Fibroblast of lung (primary cell): ENCODE results near the gene UMAD1. TPM values are rescaled to one million over a fixed set of nuclear protein-coding genes. Genes with fewer than 3 reads are reported as not detected.

Experiments used
- DNase-seq, 2 donors: peaks; one replicate each; pipeline versions ENCODE4 v3.0.0 to v3.0.0-alpha.2; 2010; ENCODE audit warnings: low read depth in 2 of 2
- H2AFZ ChIP-seq: 2 replicates; pipeline ENCODE4 v1.5.1; 2012; ENCODE audit warnings: low read length, control low read depth, inconsistent platforms
- H3K27ac ChIP-seq: 2 replicates; pipeline ENCODE4 v1.5.1; 2011; ENCODE audit warnings: low read length, control low read depth; ENCODE audit not compliant: insufficient read depth
- H3K27me3 ChIP-seq: 2 replicates; pipeline ENCODE4 v1.5.1; 2011; ENCODE audit warnings: mild to moderate bottlenecking, low read length; ENCODE audit not compliant: control insufficient read depth, insufficient read depth
- H3K36me3 ChIP-seq: 2 replicates; pipeline ENCODE4 v1.5.1; 2011; ENCODE audit warnings: low read length; ENCODE audit not compliant: control insufficient read depth, insufficient read depth
- H3K4me1 ChIP-seq: 2 replicates; pipeline ENCODE4 v1.5.1; 2011; ENCODE audit warnings: low read length; ENCODE audit not compliant: control insufficient read depth, insufficient read depth; ENCODE audit errors: extremely low read depth
- H3K4me2 ChIP-seq: 2 replicates; pipeline ENCODE4 v1.5.1; 2011; ENCODE audit warnings: low read length, control low read depth; ENCODE audit not compliant: insufficient read depth; ENCODE audit errors: extremely low read depth
- H3K4me3 ChIP-seq, 4 experiments: fragments of 200-600 bp in 1 of 4; sonication (generic) in 1 of 4; replicated peaks in 1 of 4; 2 replicates each; pipeline ENCODE4 v1.5.1; 2011 to 2016; ENCODE audit warnings: low read length in 4 of 4, low read depth in 3 of 4, mild to moderate bottlenecking in 3 of 4, control low read depth in 2 of 4, inconsistent platforms in 1 of 4, mixed read lengths in 1 of 4; ENCODE audit not compliant: insufficient read depth in 1 of 4; ENCODE audit errors: control extremely low read depth in 1 of 4
- H3K79me2 ChIP-seq: 2 replicates; pipeline ENCODE4 v1.5.1; 2012; ENCODE audit warnings: mild to moderate bottlenecking, low read length, inconsistent platforms; ENCODE audit not compliant: control insufficient read depth, insufficient read depth
- H3K9ac ChIP-seq: 2 replicates; pipeline ENCODE4 v1.5.1; 2011; ENCODE audit warnings: mild to moderate bottlenecking, low read length, control low read depth; ENCODE audit not compliant: insufficient read depth
- H3K9me3 ChIP-seq: 2 replicates; pipeline ENCODE4 v1.5.1; 2012; ENCODE audit warnings: low read depth, low read length; ENCODE audit not compliant: control insufficient read depth, insufficient read depth
- H4K20me1 ChIP-seq: 2 replicates; pipeline ENCODE4 v1.5.1; 2011; ENCODE audit warnings: low read length; ENCODE audit not compliant: control insufficient read depth, insufficient read depth; ENCODE audit errors: extremely low read depth
- EZH2 ChIP-seq: IDR thresholded peaks from 2 replicates; pipeline ENCODE4 v1.5.1; 2012; ENCODE audit warnings: low read length, control low read depth, mild to moderate bottlenecking; ENCODE audit errors: missing control alignments
- polyA plus RNA-seq, 2 donors: library from polyadenylated mRNA; depleted of rRNA in 1 of 2; stranded (reverse) in 1 of 2; unstranded in 1 of 2; fragments of >200 nt; gene quantifications; 2 replicates each; pipeline ENCODE4 v1.2.1, GENCODE V29; 2011 to 2012; ENCODE audit warnings: missing spikeins in 1 of 2
- total RNA-seq: library from RNA; depleted of rRNA; stranded (reverse); fragments of >200 nt; gene quantifications from 2 replicates; pipeline ENCODE4 v1.2.1, GENCODE V29; 2014
- TF ChIP-seq, protein P1 (sequence below), 2 donors: IDR thresholded peaks in 1 of 2; conservative IDR thresholded peaks in 1 of 2; 1 replicate in 1 of 2; 2 replicates in 1 of 2; pipeline ENCODE4 v1.5.1; 2011 to 2012; ENCODE audit warnings: low read length in 2 of 2, control low read depth in 1 of 2, inconsistent platforms in 1 of 2, low read depth in 1 of 2, mild to moderate bottlenecking in 1 of 2

Gene UMAD1
- total and polyA plus RNA-seq, 2 donors (not counting 1 experiment from before 2014, with no cell fraction given), result 12.4 to 19.8 TPM

DNA sequence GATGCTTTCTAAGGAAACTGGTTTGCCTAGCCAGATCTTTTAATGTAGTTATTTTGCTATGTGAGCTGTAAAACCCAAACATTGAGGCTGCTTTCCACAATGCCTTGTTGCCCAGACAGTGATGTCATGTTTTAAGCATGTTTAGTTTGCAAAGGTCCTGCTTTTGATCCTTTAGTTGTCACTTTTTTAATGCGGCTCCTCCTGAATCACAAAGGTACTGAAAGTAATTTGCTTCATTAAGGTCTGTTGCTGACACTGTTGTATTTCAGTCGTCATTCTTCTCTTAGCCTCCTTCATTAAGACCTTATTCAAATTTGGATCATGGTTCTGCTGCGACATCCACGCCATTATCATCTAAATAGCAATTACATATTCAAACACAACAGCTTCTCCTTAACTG is 67.3 kb downstream of the UMAD1 start:
- TF ChIP-seq EZH2, result no peak
- TF ChIP-seq, protein P1, sequence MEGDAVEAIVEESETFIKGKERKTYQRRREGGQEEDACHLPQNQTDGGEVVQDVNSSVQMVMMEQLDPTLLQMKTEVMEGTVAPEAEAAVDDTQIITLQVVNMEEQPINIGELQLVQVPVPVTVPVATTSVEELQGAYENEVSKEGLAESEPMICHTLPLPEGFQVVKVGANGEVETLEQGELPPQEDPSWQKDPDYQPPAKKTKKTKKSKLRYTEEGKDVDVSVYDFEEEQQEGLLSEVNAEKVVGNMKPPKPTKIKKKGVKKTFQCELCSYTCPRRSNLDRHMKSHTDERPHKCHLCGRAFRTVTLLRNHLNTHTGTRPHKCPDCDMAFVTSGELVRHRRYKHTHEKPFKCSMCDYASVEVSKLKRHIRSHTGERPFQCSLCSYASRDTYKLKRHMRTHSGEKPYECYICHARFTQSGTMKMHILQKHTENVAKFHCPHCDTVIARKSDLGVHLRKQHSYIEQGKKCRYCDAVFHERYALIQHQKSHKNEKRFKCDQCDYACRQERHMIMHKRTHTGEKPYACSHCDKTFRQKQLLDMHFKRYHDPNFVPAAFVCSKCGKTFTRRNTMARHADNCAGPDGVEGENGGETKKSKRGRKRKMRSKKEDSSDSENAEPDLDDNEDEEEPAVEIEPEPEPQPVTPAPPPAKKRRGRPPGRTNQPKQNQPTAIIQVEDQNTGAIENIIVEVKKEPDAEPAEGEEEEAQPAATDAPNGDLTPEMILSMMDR (conservative IDR thresholded peaks at IDR 0.05 in 1 of 2, IDR thresholded peaks at IDR 0.05 in 1 of 2; ENCODE audit: low read depth in 1 of 2, low read length in 2 of 2), result no peak
- Histone ChIP-seq H2AFZ (no peak overlapping the region), H3K36me3 (no peaks in the 10 kb centered on the region), H3K4me2 (no peak overlapping the region), H3K4me1 (peaks cover under 1% of the 10 kb centered on the region), H3K9me3 (no peaks in the 10 kb centered on the region), H3K79me2 (no peaks in the 10 kb centered on the region), H4K20me1 (no peaks in the 10 kb centered on the region), H3K4me3 (no peak overlapping the region), H3K27ac (no peak overlapping the region), H3K27me3 (no peaks in the 10 kb centered on the region), H3K9ac (no peak overlapping the region)
- DNase-seq, result peak in 1 of 2 donors; percentile 81

DNA sequence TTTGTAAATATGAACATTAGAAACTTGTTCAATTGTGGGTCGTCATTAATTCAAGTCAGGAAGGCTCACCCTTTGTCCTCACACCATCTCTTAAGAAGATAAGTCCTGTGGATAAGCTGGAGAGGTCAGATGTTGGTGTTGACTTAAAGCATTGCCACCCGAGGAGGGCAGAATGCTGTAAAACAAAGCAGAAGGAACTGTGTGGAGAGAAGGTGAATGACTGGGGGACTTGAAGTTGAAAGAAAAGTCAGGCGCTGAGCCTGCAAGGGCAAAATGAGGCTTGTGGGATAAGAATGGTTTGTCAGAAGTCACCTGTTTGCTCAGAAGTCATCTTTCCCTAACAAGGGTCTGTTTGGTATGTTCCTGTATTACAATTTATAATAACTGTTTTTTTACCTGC is 68.7 kb downstream of the UMAD1 start:
- TF ChIP-seq, protein P1 (conservative IDR thresholded peaks at IDR 0.05 in 1 of 2, IDR thresholded peaks at IDR 0.05 in 1 of 2; ENCODE audit: low read depth in 1 of 2, low read length in 2 of 2), result no peak
- TF ChIP-seq EZH2, result no peak
- Histone ChIP-seq H2AFZ (no peak overlapping the region), H3K9me3 (no peaks in the 10 kb centered on the region), H4K20me1 (no peaks in the 10 kb centered on the region), H3K36me3 (no peaks in the 10 kb centered on the region), H3K27ac (no peak overlapping the region), H3K79me2 (no peaks in the 10 kb centered on the region), H3K27me3 (no peaks in the 10 kb centered on the region), H3K4me3 (no peak overlapping the region), H3K4me2 (no peak overlapping the region), H3K9ac (no peak overlapping the region), H3K4me1 (no peaks in the 10 kb centered on the region)
- DNase-seq, result no peak

DNA sequence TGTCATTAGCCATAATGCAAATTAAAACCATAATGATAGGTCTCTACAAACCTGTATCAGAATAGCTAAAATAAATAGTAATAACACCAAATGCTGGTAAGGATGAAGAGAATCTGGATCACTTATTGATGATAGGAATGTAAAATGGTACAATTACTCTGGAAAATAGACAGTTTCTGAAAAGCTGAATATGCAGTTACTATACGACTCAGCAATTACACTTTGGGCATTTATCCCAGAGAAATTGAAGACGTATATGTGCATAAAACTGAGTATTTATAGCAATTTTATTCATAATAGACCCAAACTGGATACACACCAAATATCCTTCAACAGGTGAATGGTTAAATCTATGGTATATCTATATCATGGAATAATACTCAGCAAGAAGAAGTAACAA is 69.9 kb downstream of the UMAD1 start:
- H2AFZ ChIP-seq, result no peak overlapping the region
- no peak overlapping the region for H3K4me2 ChIP-seq
- no peaks in the 10 kb centered on the region for H3K27me3 ChIP-seq
- no peaks in the 10 kb centered on the region for H4K20me1 ChIP-seq
- H3K9me3 ChIP-seq, result no peaks in the 10 kb centered on the region
- TF ChIP-seq, protein P1 (conservative IDR thresholded peaks at IDR 0.05 in 1 of 2, IDR thresholded peaks at IDR 0.05 in 1 of 2; ENCODE audit: low read depth in 1 of 2, low read length in 2 of 2), result no peak
- TF ChIP-seq EZH2, result no peak
- H3K4me3 ChIP-seq, result no peak overlapping the region
- no peak for DNase-seq
- no peaks in the 10 kb centered on the region for H3K79me2 ChIP-seq
- no peak overlapping the region for H3K27ac ChIP-seq
- H3K4me1 ChIP-seq, result no peaks in the 10 kb centered on the region
- H3K9ac ChIP-seq, result no peak overlapping the region
- H3K36me3 ChIP-seq, result no peaks in the 10 kb centered on the region
